ENCODE results near the gene PICK1.

- no peak for TF ChIP-seq EGR1 (IDR thresholded peaks at IDR 0.05)
- TF ChIP-seq REST (IDR thresholded peaks at IDR 0.05; ENCODE audit: low read depth), result no peak
- TF ChIP-seq RAD21 (IDR thresholded peaks at IDR 0.05; ENCODE audit: low read depth), result no peak
- no peak for TF ChIP-seq ZBTB7A (IDR thresholded peaks at IDR 0.05; ENCODE audit: low read depth)
- no peak for TF ChIP-seq USF1 (IDR thresholded peaks at IDR 0.05)
- no peak for TF ChIP-seq EP300 (IDR thresholded peaks at IDR 0.05; ENCODE audit: borderline replicate concordance)
- no peak for TF ChIP-seq CEBPB (IDR thresholded peaks at IDR 0.05)
- no peak for TF ChIP-seq NFIC (IDR thresholded peaks at IDR 0.05)
- no peak for TF ChIP-seq MAX (IDR thresholded peaks at IDR 0.05)
- no peak for TF ChIP-seq FOXM1 (IDR thresholded peaks at IDR 0.05; ENCODE audit: borderline replicate concordance, low read depth)
- TF ChIP-seq CREB1 (IDR thresholded peaks at IDR 0.05; ENCODE audit: low read depth), result no peak
- TF ChIP-seq TEAD4 (IDR thresholded peaks at IDR 0.05), result no peak
- TF ChIP-seq YY1 (IDR thresholded peaks at IDR 0.05; ENCODE audit: low read depth), result no peak
Measured at GRCh38 chr22:38017939-38018885, 39.0 kb upstream of the PICK1 start.
